Liver (tissue), 3 donors: ENCODE results near the gene MAP1LC3B.

ENCODE experiments used
- EGR1 ChIP-seq, 2 donors: IDR thresholded peaks; 2 replicates each; pipeline ENCODE4 v1.6.1; 2016 to 2018; ENCODE audit warnings: antibody characterized with exemption in 2 of 2, low read depth in 2 of 2
- GABPA ChIP-seq, 2 donors: IDR thresholded peaks in 1 of 2; conservative IDR thresholded peaks in 1 of 2; 2 replicates each; pipeline ENCODE4 v1.6.1; 2016; ENCODE audit warnings: antibody characterized with exemption in 2 of 2, mild to moderate bottlenecking in 1 of 2, moderate library complexity in 1 of 2
- HNF4A ChIP-seq, 2 donors: conservative IDR thresholded peaks; 2 replicates each; pipeline ENCODE4 v1.6.1; 2016; ENCODE audit warnings: antibody characterized with exemption in 2 of 2, mild to moderate bottlenecking in 2 of 2
- JUND ChIP-seq, 2 donors: IDR thresholded peaks; 2 replicates each; pipeline ENCODE4 v1.6.1; 2016; ENCODE audit warnings: antibody characterized with exemption in 2 of 2
- TAF1 ChIP-seq: conservative IDR thresholded peaks from 2 replicates; pipeline ENCODE4 v1.6.1; 2016; ENCODE audit warnings: antibody characterized with exemption, mild to moderate bottlenecking
- YY1 ChIP-seq: IDR thresholded peaks from 2 replicates; pipeline ENCODE4 v1.6.1; 2016; ENCODE audit warnings: antibody characterized with exemption, mild to moderate bottlenecking
- TF ChIP-seq, protein P1 (sequence below): IDR thresholded peaks from 2 replicates; pipeline ENCODE4 v1.6.1; 2016; ENCODE audit warnings: antibody characterized with exemption
- TF ChIP-seq, protein P2 (sequence below): fragments of 150-350 bp; IDR thresholded peaks from 2 replicates; pipeline ENCODE4 v1.5.1; 2017; ENCODE audit warnings: improper control_type of control experiment, low read depth, low read length; ENCODE audit not compliant: missing input control
- donor health status: healthy.
- donor health status: healthy.

DNA sequence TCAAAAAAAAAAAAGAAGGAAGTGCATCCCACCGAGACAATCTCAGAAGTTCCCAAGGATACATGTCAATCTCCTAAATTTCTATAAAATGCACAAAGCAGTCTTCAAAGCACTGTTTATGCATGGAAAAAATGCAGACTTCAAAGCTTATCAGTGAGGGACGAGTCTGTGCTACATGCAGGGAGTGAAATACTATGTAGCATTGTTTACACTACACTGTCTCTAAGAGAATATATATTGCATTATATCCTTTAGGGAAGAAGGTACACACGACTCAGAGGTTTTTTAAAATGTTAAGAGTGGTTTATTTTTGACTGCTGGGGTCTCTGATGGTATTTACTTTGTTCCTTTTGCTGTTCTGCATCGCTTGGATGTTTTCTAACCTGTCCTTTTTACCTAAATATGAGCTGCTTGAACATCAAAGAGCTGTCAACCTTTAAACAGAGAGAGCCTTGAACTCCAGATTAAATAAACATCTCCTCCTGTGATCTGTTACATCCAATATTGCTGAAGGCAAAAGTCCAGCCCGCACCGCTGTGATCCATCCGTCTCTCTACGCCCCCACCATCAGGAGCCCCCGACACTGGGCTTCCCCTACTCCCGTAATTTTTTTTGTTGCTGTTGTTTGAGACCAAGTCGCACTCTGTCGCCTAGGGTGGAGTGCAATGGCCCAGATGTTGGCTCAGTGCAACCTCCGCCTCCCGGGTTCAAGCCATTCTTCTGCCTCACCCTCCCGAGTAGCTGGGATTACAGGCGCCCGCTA, 9.9 kb upstream of the MAP1LC3B start:
- TF ChIP-seq, protein P1, sequence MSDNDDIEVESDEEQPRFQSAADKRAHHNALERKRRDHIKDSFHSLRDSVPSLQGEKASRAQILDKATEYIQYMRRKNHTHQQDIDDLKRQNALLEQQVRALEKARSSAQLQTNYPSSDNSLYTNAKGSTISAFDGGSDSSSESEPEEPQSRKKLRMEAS: no peak
- TF ChIP-seq, protein P2, sequence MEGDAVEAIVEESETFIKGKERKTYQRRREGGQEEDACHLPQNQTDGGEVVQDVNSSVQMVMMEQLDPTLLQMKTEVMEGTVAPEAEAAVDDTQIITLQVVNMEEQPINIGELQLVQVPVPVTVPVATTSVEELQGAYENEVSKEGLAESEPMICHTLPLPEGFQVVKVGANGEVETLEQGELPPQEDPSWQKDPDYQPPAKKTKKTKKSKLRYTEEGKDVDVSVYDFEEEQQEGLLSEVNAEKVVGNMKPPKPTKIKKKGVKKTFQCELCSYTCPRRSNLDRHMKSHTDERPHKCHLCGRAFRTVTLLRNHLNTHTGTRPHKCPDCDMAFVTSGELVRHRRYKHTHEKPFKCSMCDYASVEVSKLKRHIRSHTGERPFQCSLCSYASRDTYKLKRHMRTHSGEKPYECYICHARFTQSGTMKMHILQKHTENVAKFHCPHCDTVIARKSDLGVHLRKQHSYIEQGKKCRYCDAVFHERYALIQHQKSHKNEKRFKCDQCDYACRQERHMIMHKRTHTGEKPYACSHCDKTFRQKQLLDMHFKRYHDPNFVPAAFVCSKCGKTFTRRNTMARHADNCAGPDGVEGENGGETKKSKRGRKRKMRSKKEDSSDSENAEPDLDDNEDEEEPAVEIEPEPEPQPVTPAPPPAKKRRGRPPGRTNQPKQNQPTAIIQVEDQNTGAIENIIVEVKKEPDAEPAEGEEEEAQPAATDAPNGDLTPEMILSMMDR: no peak
- TF ChIP-seq TAF1 (no peak), EGR1 (IDR thresholded peaks at IDR 0.05; ENCODE audit: low read depth in 2 of 2) (no peak), GABPA (IDR thresholded peaks at IDR 0.05 in 1 of 2, conservative IDR thresholded peaks at IDR 0.05 in 1 of 2) (no peak), HNF4A (conservative IDR thresholded peaks at IDR 0.05) (peak; percentile 80 to 84), YY1 (no peak), JUND (IDR thresholded peaks at IDR 0.05) (no peak)
